GM21723 (cell line): ENCODE results near the gene SNX20.
A peak's percentile ranks its signal among the peaks of the same experiment; 100 is the strongest.

Source experiments
- ATAC-seq: cut with Tn5 transposase; IDR thresholded peaks from one replicate; pipeline ENCODE4 v1.9.1; 2021; ENCODE audit warnings: mild to moderate bottlenecking, moderate library complexity; ENCODE audit not compliant: unreplicated experiment

SNX20 gene, protein sequence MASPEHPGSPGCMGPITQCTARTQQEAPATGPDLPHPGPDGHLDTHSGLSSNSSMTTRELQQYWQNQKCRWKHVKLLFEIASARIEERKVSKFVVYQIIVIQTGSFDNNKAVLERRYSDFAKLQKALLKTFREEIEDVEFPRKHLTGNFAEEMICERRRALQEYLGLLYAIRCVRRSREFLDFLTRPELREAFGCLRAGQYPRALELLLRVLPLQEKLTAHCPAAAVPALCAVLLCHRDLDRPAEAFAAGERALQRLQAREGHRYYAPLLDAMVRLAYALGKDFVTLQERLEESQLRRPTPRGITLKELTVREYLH

DNA sequence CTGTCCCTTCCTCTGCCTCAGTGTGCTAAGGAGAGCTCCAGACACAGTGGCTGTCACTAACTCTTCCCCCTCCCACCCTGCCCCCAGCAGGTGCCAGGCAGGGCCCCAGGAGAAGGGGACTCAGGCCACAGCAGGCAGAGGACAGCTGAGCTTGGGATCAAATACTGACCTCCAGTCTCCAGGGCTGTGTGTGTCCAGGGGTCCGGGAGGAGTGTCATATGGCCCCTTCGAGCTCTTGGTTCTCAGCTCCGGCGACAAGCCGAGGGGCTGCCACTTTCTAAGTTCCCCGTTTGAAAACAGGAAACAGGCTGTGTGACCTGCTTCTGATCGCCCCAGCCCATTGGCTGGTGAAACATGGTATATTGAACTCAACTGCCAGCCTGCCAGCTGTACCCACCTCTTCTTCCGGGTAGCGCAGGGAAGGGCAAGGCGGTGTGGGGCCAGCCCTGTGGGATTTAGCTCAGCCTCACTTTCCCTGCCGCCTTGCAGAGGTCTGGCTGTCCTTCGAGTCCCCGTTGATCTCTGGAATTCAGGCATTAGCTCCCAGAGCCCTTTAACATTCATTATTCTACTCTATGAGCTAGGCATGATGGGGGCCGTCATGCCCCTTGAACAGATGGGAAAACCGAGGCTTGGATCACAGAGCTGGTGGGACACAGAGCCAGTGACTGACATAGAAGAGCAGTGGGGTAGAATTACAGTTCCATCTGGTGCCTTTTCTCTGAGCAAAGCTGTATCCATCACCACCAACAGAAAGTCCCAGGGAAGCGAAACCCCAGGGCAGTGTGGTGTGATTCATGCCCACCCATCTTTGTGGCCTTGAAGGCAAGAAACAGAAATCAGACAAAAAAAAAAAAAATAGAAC is at the start of gene SNX20:
SNX20 (minus strand) TSS at position 292 of the 865 bp plus-strand sequence. CDS start 3,786 bp downstream, outside the sequence.
- ATAC-seq: peak; percentile 64

- no peak for ATAC-seq
Measured at GRCh38 chr16:50724306-50724705, 43.2 kb upstream of the SNX20 start.

DNA sequence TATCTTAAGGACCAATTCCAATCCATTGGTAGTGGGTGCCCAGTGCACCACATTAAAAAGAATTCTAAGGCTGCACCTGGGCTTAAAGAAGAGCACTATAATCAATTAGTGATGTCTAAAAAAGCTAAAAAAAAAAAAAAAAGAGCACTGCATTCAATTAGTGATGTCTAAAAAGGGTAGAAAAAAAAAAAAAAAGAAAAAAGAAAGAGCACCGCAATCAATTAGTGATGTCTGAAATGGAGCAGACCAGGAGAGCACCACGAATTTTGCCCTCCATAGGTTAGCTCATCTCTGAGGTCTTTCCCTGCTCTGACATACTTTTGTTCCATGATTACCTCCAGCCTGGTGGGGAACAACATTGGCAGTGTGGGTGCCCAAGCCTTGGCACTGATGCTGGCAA is 41.8 kb upstream of the SNX20 start:
- no peak for ATAC-seq

DNA sequence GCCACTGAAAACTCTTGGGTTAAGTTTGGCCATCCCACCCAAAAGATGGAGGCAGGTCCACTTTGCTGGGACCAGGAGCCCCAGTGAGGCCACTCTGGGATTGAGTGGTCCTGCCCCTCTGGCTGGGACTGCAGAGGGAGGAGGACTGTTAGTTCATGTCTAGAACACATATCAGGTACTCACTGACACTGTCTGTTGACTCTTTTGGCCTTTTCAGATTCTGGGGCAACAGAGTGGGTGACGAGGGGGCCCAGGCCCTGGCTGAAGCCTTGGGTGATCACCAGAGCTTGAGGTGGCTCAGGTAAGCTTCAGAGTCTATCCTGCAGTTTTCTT is 41.3 kb upstream of the SNX20 start:
- ATAC-seq: no peak

DNA sequence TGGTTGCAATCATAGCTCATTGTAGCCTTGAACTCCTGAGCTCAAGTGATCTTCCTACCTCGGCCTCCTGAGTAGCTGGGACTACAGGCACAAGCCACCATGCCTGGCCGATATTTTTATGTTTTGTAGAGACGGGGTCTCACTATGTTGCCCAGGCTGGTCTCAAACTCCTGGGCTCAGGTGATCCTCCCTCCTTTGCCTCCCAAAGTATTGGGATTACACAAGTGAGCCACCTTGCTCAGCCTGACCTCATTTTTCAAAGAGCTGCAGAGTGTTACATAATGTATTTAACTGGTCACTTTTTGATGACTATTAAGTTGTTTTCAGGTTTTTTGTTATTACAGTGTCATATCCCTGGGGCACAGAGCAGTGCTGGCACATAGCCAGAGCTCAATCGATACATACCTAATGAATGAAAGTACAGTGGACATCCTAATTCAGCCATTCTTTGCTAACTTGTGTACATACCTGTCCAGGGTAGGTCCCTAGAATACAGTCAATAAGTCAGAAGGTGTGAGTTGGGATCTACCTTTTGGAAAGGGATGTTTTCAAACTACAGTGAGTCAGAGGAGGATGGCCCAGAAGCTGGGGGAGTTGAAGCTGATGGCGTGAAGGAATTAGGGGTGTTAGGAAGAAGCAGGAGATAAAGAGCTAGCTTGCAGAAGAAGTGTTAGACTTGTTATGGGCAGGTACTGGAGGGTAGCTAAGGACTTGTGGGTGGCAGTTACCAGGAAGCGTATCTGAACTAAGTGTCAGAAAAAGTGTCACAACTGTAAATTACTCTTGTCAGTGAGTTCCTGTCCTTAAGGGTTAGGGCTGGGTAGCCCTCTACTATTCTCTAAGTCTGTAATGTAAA is 40.7 kb upstream of the SNX20 start:
- no peak for ATAC-seq

GRCh38 chr16:50719401-50720337 is 38.6 kb upstream of the SNX20 start:
- ATAC-seq: no peak

DNA sequence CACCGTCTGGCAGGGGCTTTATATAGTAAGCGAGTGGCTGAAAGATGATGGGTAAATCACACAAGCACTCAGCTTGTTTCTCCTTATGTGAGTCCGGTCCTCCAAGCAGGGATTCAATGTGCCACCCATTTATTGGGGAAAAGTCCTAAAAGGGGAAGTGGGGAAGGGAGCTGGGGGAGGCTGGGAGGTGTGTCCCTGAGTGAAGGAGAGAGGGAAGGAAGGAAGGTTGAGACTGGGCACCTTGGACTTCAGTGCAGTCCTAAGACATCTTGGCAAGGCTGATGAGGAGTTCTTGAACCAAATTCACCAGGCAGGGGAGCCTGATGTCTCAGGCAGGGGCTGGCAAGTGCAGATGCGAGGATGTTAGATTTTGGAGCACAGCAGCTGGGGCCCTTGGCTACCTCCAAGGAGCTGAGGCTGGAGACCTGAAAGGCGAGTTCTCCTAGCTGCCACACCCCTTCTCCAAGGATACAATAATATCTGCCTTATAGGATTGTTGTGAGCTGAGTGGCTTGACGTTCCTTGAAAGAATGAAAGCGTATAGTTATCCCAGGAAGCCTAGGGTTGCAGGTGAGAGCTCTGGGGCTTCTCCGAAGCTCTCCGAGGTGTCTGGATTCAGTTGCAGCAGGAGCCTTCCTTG is 37.8 kb upstream of the SNX20 start:
- ATAC-seq: no peak

DNA sequence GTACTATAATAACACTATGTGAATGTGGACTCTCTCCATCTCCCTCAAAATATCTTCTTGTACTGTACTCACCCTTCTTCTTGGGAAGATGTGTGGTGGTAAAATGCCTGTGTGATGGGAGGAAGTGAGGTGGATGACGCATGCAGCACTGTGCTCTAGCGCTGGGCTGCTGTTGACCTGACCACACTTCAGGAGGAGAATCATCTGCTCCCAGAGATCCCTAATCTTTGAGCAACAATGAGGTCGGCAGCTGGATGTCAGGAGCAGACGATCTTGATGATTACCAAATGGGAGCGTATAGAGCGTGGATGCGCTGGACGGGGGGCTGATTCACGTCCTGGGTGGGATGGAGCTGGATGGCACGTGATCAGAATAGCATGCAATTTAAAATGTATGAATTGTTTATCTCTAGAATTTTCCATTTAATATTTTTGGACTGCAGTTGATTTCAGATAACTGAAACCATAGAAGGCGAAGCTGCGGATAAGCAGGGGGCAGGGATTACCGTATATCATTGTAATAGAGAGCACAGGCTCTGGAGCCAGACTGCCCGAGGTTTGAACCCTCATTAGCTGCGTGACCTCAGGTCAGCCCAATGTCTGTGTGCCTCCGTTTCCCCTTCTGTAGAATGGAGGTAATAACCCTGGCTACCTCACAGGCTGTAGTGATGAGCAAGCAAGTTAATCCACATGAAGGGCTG is 37.1 kb upstream of the SNX20 start:
- no peak for ATAC-seq

DNA sequence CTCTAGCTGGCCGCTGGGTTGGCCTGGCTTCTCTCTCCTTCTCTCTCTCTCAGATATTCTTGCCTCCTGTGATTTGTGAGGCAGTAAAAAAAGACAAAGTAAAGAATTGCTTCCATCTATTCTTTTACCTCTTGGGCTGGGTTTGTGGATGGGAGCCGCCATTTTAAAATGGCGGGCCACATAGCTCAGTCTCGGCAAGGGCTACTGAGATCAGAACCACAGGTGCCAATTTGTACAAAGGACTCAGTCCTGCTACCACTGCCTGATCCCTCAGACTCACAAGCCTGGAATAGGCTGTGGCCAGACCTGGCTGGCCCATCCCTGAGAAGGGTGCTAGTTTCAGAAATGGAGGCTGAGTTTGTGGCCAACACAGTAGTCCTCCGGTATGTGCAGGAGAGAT is 36.4 kb upstream of the SNX20 start:
- no peak for ATAC-seq

- ATAC-seq: no peak
Measured at GRCh38 chr16:50717091-50717490, 36.0 kb upstream of the SNX20 start.

- no peak for ATAC-seq
Measured at GRCh38 chr16:50712956-50713355, 31.8 kb upstream of the SNX20 start.

DNA sequence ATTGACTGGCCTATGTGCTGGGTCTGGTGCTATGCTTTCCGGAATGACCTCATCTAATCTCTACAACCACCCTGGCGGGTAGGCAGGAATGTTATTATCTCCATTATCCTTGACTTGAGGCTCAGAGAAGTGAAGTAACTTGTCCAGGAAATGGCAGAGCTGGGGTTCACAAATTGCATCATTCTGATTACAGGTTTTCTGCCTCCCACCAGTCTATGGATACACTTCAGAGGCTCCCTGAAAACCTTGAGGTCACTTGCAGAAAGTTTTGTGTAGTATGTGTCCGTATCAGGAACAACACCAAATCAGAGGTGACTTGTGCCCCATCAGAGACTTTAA is 31.4 kb upstream of the SNX20 start:
- ATAC-seq: no peak

GRCh38 chr16:50711862-50712559 is 30.9 kb upstream of the SNX20 start:
- no peak for ATAC-seq

DNA sequence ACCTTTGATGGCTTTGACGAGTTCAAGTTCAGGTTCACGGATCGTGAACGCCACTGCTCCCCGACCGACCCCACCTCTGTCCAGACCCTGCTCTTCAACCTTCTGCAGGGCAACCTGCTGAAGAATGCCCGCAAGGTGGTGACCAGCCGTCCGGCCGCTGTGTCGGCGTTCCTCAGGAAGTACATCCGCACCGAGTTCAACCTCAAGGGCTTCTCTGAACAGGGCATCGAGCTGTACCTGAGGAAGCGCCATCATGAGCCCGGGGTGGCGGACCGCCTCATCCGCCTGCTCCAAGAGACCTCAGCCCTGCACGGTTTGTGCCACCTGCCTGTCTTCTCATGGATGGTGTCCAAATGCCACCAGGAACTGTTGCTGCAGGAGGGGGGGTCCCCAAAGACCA is 29.9 kb upstream of the SNX20 start:
- no peak for ATAC-seq

DNA sequence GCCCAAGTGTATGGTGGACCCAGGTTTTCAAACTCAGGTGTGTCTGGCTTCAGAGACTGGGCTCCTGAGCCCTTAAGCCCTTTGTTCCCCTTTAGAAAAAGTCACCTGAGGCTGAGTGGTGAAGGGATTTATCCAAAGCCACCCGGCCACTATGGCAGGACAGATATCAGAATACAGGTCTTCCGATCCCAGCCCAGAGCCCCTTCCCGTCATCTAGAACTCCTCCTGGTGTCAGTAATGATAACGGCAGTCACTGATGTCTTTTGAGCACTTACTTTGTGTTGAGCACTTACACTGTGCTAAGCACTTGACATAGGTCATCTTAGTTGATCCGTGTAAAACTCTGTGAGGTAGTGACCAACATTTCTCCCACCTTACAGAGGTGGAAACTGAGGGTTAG is 28.9 kb upstream of the SNX20 start:
- ATAC-seq: no peak

DNA sequence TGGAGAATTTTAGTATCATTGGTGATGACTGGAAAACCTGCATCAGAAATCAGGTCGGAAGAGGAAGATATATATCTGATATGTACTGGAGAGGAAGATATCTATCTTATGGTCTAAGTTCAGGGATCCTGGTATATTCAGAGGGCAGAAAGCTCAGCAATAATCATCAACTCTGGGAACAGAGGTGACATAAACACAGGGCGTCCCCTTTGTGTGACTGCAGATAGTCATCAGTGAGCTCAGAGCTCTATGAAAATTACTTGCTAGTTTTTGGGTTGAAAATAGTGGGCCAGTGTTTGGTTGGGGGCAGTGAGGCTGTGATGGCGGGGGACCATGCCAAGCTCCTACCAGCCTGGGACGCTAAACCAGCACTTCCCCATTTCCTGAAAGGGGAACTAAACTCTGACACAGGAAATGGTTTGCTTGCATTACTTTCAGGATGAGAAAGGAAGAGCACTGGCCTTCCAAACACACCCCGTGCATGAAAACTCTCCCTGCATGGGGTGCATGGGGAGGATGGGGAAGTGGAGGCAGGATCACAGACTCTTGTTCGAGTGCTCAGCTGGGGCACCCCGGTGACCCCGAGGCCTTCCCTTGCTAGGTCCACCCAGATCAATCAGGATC is 28.1 kb upstream of the SNX20 start:
- peak; percentile 74 for ATAC-seq

GRCh38 chr16:50708373-50709060 is 27.4 kb upstream of the SNX20 start:
- ATAC-seq: no peak

DNA sequence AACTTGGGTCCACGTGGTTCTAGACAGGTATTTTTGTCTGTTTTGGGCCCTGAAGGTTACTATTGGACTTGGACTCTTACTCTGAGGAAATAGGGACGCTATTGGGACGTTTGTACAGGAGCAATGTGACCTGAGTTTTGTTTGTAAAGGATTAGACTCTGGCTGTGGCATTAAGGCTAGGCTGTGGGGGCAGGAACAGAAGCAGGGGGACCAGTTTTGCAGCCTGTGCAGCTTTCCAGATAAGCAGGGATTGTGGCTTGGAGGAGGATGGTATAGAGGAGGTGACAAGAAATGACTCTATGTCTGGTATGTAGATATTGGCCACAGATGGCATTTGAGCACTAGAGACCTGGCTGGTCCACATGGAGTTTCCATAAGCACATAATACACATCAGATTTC is 25.1 kb upstream of the SNX20 start:
- no peak for ATAC-seq
